Right forelimb (tissue), 1 donor: Measurements from ENCODE around the gene GRIN1.
A peak's percentile ranks its signal among the peaks of the same experiment; 100 is the strongest.

ENCODE experiments used
- DNase-seq: peaks from one replicate; pipeline ENCODE4 v3.0.0-alpha.2; 2018

The GRIN1 gene

GRCh38 chr9:137198051-137198901 is 59.3 kb downstream of the GRIN1 start:
- no peak for DNase-seq

GRCh38 chr9:137198902-137199283 is 59.9 kb downstream of the GRIN1 start:
- no peak for DNase-seq

- DNase-seq: no peak
Measured at GRCh38 chr9:137199411-137200121, 60.6 kb downstream of the GRIN1 start.

GRCh38 chr9:137200311-137201204 is 61.6 kb downstream of the GRIN1 start, which contains the start of gene TPRN:
TPRN (minus strand) TSS chr9:137200741; CDS start chr9:137200711, 30 bp downstream.
- DNase-seq: peak; percentile 97

- DNase-seq: no peak
Measured at GRCh38 chr9:137201205-137201868, 62.4 kb downstream of the GRIN1 start.

- no peak for DNase-seq
Measured at GRCh38 chr9:137202966-137203365, 64.0 kb downstream of the GRIN1 start.

- DNase-seq: no peak
Measured at GRCh38 chr9:137204731-137205125, 65.8 kb downstream of the GRIN1 start.

GRCh38 chr9:137205126-137206069 is 66.4 kb downstream of the GRIN1 start, which contains the start of the genes NDOR1 and TMEM203:
NDOR1 (plus strand) TSS chr9:137205700; CDS start chr9:137205778, 78 bp downstream.
TMEM203 (minus strand) TSS chr9:137205648; CDS start chr9:137205414, 234 bp downstream.
- DNase-seq: peak; percentile 96

GRCh38 chr9:137206602-137207001 is 67.6 kb downstream of the GRIN1 start:
- DNase-seq: no peak

- no peak for DNase-seq
Measured at GRCh38 chr9:137211532-137211931, 72.6 kb downstream of the GRIN1 start.

GRCh38 chr9:137212520-137212919 is 73.6 kb downstream of the GRIN1 start:
- DNase-seq: no peak

GRCh38 chr9:137213160-137214060 is 74.5 kb downstream of the GRIN1 start:
- no peak for DNase-seq

GRCh38 chr9:137214620-137215019 is 75.7 kb downstream of the GRIN1 start:
- no peak for DNase-seq

- no peak for DNase-seq
Measured at GRCh38 chr9:137215196-137215986, 76.4 kb downstream of the GRIN1 start.

- DNase-seq: no peak
Measured at GRCh38 chr9:137216188-137216965, 77.4 kb downstream of the GRIN1 start.

- DNase-seq: no peak
Measured at GRCh38 chr9:137217276-137218211, 78.6 kb downstream of the GRIN1 start.

- DNase-seq: no peak
Measured at GRCh38 chr9:137218212-137218753, 79.3 kb downstream of the GRIN1 start.
